GM12874 (cell line): Measurements from ENCODE around the gene PNMT.

Experiments
- TF ChIP-seq, protein P1 (sequence below): IDR thresholded peaks from 2 replicates; pipeline ENCODE4 v1.5.1; 2011; ENCODE audit warnings: low read depth, mild to moderate bottlenecking, control low read depth, low read length, moderate library complexity; ENCODE audit not compliant: insufficient read depth

Gene PNMT

GRCh38 chr17:39667945-39668924 is at the start of gene PNMT:
PNMT (plus strand) TSS chr17:39668453; CDS start chr17:39668476, 23 bp downstream.
- TF ChIP-seq, protein P1, sequence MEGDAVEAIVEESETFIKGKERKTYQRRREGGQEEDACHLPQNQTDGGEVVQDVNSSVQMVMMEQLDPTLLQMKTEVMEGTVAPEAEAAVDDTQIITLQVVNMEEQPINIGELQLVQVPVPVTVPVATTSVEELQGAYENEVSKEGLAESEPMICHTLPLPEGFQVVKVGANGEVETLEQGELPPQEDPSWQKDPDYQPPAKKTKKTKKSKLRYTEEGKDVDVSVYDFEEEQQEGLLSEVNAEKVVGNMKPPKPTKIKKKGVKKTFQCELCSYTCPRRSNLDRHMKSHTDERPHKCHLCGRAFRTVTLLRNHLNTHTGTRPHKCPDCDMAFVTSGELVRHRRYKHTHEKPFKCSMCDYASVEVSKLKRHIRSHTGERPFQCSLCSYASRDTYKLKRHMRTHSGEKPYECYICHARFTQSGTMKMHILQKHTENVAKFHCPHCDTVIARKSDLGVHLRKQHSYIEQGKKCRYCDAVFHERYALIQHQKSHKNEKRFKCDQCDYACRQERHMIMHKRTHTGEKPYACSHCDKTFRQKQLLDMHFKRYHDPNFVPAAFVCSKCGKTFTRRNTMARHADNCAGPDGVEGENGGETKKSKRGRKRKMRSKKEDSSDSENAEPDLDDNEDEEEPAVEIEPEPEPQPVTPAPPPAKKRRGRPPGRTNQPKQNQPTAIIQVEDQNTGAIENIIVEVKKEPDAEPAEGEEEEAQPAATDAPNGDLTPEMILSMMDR: peak; percentile 83

DNA sequence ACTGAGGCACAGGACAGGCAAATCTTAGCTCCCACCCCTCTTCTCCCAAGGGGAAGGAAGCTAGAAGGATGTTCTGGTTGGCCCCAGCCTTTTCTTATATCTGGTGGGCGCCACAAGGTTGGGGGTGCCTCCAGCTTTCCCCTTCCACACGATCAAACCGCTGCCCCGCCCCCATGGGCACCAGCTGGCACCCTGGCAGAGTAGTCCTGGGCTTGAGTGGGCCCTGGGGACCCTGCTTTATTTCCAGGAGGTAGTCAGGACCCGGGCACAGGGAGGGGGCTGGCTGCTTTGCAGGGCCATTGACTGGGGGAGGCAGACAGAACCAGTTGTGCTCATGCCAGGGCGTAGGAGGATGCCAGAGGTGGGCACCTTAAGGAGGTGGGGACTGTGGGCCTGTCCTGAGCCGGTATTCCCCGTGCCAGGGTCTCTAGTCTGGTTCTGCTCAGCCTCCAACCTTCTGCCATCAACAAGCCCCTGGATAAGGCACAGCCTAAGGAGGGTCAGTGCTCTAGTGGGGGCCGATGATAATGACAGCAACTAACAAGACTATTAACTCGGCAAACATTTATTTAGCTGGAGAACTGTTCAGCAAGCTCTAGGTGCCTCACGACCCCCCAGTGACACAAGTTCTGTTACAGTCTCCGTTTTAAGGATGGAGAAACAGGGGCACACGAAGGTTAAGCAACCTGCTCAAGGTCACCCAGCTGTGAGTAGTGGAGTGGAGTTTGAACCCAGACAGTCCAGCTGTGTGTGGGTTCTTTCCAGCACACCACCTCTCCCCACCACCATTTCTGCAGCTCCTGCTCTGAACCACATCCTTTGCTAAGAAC is 49.1 kb upstream of the PNMT start:
- TF ChIP-seq, protein P1: no peak

DNA sequence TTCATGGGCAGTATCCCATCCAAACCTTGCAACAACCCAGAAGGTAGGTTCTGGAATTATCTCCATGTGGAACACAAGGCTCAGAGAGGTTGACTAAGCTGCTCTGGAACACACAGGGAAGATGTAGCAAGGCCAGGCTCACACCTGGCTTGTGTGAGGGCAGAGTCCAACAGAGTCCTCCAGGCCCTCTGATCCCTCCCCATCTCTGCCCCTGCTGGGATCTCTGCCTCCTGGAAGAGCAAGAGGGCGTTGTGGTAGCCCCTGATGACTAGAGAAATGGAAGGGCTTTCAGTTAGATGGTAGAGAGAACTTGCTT is 48.5 kb upstream of the PNMT start:
- TF ChIP-seq, protein P1: no peak

DNA sequence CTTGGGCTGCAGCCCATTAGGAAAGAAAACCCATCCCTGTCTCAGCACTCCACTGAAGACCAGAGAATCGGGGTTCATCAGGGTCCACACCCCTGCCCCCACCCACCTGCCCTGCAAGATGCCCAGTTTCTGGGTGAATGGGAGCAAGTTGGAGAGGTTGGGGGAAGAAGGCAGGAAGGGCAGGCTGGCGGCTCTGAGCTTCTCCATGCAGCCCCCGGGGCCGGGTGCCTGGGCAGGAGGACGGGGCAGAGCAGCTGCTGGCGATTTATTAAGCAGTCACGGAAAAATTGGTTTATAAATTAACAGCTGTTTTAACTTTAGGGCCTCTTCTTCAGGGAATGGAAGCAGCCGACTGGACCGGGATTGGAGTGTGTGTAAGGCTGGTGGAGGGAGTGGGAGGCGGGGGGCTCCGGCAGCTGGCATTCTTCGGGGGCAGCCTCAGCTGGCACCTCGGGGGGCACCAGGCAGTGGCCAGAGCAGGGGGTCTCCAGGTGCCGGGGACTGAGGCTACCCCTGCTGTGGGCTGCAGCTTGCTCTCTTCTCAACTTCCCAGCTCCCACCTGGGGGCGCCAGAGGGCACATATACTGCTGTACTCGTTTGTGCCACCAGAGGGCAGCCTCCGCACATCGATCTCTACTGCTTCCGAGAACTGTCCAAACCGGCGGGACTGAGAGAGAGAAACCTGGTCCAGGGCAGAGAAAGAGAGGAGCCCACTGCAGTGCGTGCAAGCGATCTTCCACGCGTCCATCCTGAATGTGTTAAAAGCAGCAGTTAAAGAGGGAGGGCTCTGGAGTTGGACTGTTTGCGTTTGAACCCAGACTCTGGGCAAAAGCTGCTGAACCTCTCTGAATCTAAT is 46.5 kb upstream of the PNMT start:
- TF ChIP-seq, protein P1: peak; percentile 100

DNA sequence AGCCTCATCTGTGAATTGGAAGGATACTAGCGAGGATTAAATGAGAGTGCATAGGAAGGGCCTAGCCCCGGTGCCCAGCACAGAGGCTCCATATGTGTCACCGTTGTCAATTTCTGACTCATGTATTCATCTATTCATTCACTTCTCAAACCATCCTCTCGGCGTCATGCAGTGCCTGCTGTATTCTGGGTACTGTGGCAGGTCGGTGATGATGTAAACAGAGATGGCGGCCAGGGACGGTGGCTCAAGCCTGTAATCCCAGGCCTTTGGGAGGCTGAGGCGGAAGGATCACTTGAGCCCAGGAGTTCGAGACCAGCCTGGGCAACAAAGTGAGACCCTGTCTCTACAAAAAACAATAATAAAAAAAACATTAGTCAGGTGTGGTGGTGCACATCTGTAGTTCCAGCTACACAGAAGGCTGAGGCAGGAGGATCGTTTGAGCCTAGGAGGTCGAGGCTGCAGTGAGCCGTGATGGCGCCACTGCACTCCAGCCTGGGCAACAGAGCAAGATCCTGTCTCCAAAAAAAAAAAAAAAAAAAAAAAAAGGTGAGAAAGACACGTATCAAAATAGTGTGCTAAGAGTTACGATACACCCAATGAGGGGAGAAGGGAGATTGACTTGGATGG is 45.8 kb upstream of the PNMT start:
- TF ChIP-seq, protein P1: no peak

DNA sequence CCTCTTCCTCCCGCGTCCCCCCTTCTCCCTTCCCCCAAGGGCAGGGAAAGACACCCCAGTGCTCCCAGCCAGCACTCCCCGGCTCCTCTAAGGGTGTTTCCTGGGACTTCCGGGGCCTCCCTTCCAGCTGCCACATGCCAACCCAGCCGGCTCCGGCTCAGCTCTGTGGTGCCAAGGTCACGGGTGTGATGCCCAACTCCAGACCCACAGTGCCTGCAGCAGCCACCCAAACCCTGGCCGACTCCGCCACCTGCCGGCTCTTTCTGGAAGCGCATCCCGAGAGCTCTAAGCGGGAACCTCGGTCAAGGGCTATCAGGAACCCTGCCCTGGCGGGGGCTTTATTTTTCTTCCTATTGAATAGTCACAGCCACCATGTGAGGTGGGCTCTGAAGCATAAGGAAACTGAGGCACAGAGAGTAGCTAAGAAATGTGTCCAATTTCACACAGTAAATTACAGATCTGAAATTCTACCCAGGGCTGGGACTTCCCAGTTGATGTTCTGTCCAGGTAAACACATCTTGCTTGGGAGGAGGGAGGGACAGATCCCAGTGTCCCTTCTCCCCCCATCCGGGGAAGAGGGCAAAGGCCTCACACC is 44.8 kb upstream of the PNMT start:
- TF ChIP-seq, protein P1: peak; percentile 95
